ENCODE results near the gene KCNIP4. TPM values are rescaled to one million over a fixed set of nuclear protein-coding genes. Genes with fewer than 3 reads are reported as not detected.

The KCNIP4 gene
- total and polyA plus RNA-seq, 2 experiments from 2014 or later, result 0.14 to 0.63 TPM

- Histone ChIP-seq H3F3A (replicated peaks; ENCODE audit: low read depth) (no peaks in the 10 kb centered on the region), H3K36me3 (ENCODE audit: insufficient read depth) (no peaks in the 10 kb centered on the region), H3K4me3 (no peak overlapping the region), H3K27ac (ENCODE audit: low read depth) (no peak overlapping the region), H2AFZ (no peak overlapping the region), H3K27me3 (ENCODE audit: insufficient read depth) (no peaks in the 10 kb centered on the region), H3K79me2 (replicated peaks; ENCODE audit: insufficient read depth) (no peaks in the 10 kb centered on the region), H4K20me1 (replicated peaks; ENCODE audit: insufficient read depth) (no peaks in the 10 kb centered on the region), H3K9me2 (ENCODE audit: insufficient read depth) (no peaks in the 10 kb centered on the region), H3K4me2 (no peak overlapping the region), H3K4me1 (ENCODE audit: insufficient read depth) (no peaks in the 10 kb centered on the region)
- no peaks in the 10 kb centered on the region for H3K27me3 Mint-ChIP-seq (ENCODE audit: insufficient read depth, low read depth, poor library complexity)
- H3K36me3 Mint-ChIP-seq (ENCODE audit: low read depth), result no peaks in the 10 kb centered on the region
- TF ChIP-seq CTCF (conservative IDR thresholded peaks at IDR 0.05; ENCODE audit: low read depth in 2 of 2) (no peak), ZNF331 (CRISPR knock-in tag; IDR thresholded peaks at IDR 0.05; ENCODE audit: low read depth) (no peak), REST (IDR thresholded peaks at IDR 0.05; ENCODE audit: unreplicated experiment) (no peak), EZH2phosphoT487 (IDR thresholded peaks at IDR 0.05; ENCODE audit: unreplicated experiment) (no peak), POLR2AphosphoS5 (IDR thresholded peaks at IDR 0.05; ENCODE audit: low read depth) (no peak), EZH2 (IDR thresholded peaks at IDR 0.05; ENCODE audit: low read depth, unreplicated experiment) (no peak), ETS1 (IDR thresholded peaks at IDR 0.05) (no peak), NANOG (IDR thresholded peaks at IDR 0.05; ENCODE audit: borderline replicate concordance) (no peak), ZNF462 (CRISPR knock-in tag; IDR thresholded peaks at IDR 0.05) (no peak), ZNF114 (CRISPR knock-in tag; IDR thresholded peaks at IDR 0.05) (no peak), STAT1 (IDR thresholded peaks at IDR 0.05; ENCODE audit: unreplicated experiment) (no peak), JUNB (IDR thresholded peaks at IDR 0.05; ENCODE audit: unreplicated experiment) (no peak), CREB1 (CRISPR knock-in tag; IDR thresholded peaks at IDR 0.05; ENCODE audit: low read depth) (no peak)
- H3K4me3 Mint-ChIP-seq, result no peak overlapping the region
- peaks cover 5% of the 10 kb centered on the region; the same call in 2 of the 3 replicates for H3K4me1 Mint-ChIP-seq
- DNase-seq (ENCODE audit: low spot score) (no peak), ATAC-seq (no peak)
- H3K27ac Mint-ChIP-seq, result no peak overlapping the region
- H3K9me3 Mint-ChIP-seq, result no peaks in the 10 kb centered on the region
Measured at GRCh38 chr4:20868108-20868507, 1080.5 kb downstream of the KCNIP4 start.
